HepG2 (cell line): ENCODE measurements around the gene TTLL10. TPM values are rescaled to one million over a fixed set of nuclear protein-coding genes. Genes with fewer than 3 reads are reported as not detected.

Source experiments
- ATAC-seq: fragments of 200-7000 bp; cut with Tn5 transposase; 3 replicates; pipeline ENCODE4 v1.9.1; 2020; ENCODE audit warnings: mild to moderate bottlenecking, moderate library complexity
- BruUV-seq: library from RNA; stranded (reverse); fragments of 400-500 nt; replicated peaks from 2 replicates; lab custom pipeline; 2021; lab: Mats Ljungman, UMichigan
- CTCF ChIA-PET: fragments of 300-600 bp; formaldehyde crosslinking; extraction: SDS; loops from one replicate; lab custom pipeline; 2021; ENCODE audit warnings: low total read pairs, inconsistent platforms, low intra/inter-chr PET ratio; lab: Yijun Ruan, JAX
- POLR2A ChIA-PET: fragments of 350-600 bp; sonication (Branson Sonifier 250); formaldehyde crosslinking; loops from one replicate; lab custom pipeline; 2020; ENCODE audit warnings: antibody characterized with exemption, inconsistent platforms; lab: Yijun Ruan, JAX
- DNase-seq: peaks from one replicate; pipeline ENCODE4 v3.0.0-alpha.2; 2015; ENCODE audit warnings: low spot score
- FAIRE-seq: peaks from 3 replicates; lab custom pipeline; 2011; peaks lifted over from hg19 to GRCh38; lab: Jason Lieb, UNC
- H2AFZ ChIP-seq: one replicate; pipeline ENCODE4 v1.6.1; 2011; ENCODE audit warnings: low read length, inconsistent platforms
- H3K27ac ChIP-seq: fragments of 300-600 bp; 3 replicates; pipeline ENCODE4 v1.8.0; 2011; ENCODE audit warnings: mixed run types, mild to moderate bottlenecking, mixed read lengths, low read length, inconsistent platforms; ENCODE audit not compliant: insufficient read depth; ENCODE audit errors: extremely low read length
- H3K27me3 ChIP-seq, 2 experiments: fragments of 200-600 bp in 1 of 2; 2 replicates in 1 of 2; 3 replicates in 1 of 2; pipeline versions ENCODE4 v1.6.0 to v1.8.0; 2011; ENCODE audit warnings: low read length in 2 of 2, mild to moderate bottlenecking in 2 of 2, moderate library complexity in 2 of 2, inconsistent platforms in 1 of 2; ENCODE audit not compliant: insufficient read depth in 2 of 2, control insufficient read depth in 1 of 2
- H3K36me3 ChIP-seq, 2 experiments: fragments of 200-600 bp in 1 of 2; replicated peaks in 1 of 2; 2 replicates in 1 of 2; 3 replicates in 1 of 2; pipeline versions ENCODE4 v1.5.1 to v1.8.0; 2011; ENCODE audit warnings: low read length in 2 of 2, inconsistent platforms in 1 of 2; ENCODE audit not compliant: insufficient read depth in 2 of 2, control insufficient read depth in 1 of 2
- H3K4me1 ChIP-seq: 2 replicates; pipeline ENCODE4 v1.5.1; 2012; ENCODE audit warnings: low read length, inconsistent platforms; ENCODE audit not compliant: insufficient read depth
- H3K4me2 ChIP-seq: 2 replicates; pipeline ENCODE4 v1.6.0; 2011; ENCODE audit warnings: low read depth, low read length, inconsistent platforms
- H3K4me3 ChIP-seq, 3 experiments: fragments of 200-600 bp in 1 of 3; sonication (generic), shearing (Covaris generic) in 1 of 3; replicated peaks in 1 of 3; 2 replicates each; pipeline ENCODE4 v1.5.1; 2011 to 2016; ENCODE audit warnings: low read length in 3 of 3, inconsistent platforms in 2 of 3, low read depth in 2 of 3, mild to moderate bottlenecking in 2 of 3, control low read depth in 1 of 3, mixed read lengths in 1 of 3; ENCODE audit not compliant: insufficient read depth in 1 of 3
- H3K79me2 ChIP-seq: one replicate; pipeline ENCODE4 v1.6.1; 2011; ENCODE audit warnings: low read length, inconsistent platforms; ENCODE audit not compliant: insufficient read depth
- H3K9ac ChIP-seq: 2 replicates; pipeline ENCODE4 v1.6.0; 2011; ENCODE audit warnings: mild to moderate bottlenecking, low read depth, low read length, inconsistent platforms; ENCODE audit not compliant: insufficient read depth
- H3K9me3 ChIP-seq: 2 replicates; pipeline ENCODE4 v1.5.1; 2012; ENCODE audit warnings: mild to moderate bottlenecking, low read length
- H4K20me1 ChIP-seq: 2 replicates; pipeline ENCODE4 v1.6.0; 2011; ENCODE audit warnings: inconsistent platforms, mild to moderate bottlenecking, low read length, moderate library complexity; ENCODE audit not compliant: insufficient read depth
- ARNTL ChIP-seq: sonication (generic); formaldehyde crosslinking; IDR thresholded peaks from 2 replicates; pipeline ENCODE4 v1.4.0; 2020; ENCODE audit warnings: mild to moderate bottlenecking, missing genetic modification reagents
- ESRRA ChIP-seq: sonication (generic); formaldehyde crosslinking; IDR thresholded peaks from 2 replicates; pipeline ENCODE4 v1.5.1; 2020; ENCODE audit warnings: mild to moderate bottlenecking, low read depth, missing genetic modification reagents
- FOXC1 ChIP-seq: sonication (generic); formaldehyde crosslinking; IDR thresholded peaks from 2 replicates; pipeline ENCODE4 v1.8.0; 2022; ENCODE audit warnings: mild to moderate bottlenecking, missing genetic modification reagents, borderline replicate concordance
- GTF2F1 ChIP-seq: fragments of 150-350 bp; IDR thresholded peaks from 2 replicates; pipeline ENCODE4 v1.6.1; 2014; ENCODE audit warnings: low read length
- HNF4A ChIP-seq: sonication (generic); formaldehyde crosslinking; IDR thresholded peaks from 2 replicates; pipeline ENCODE4 v1.4.0; 2020; ENCODE audit warnings: missing genetic modification reagents
- HOXA3 ChIP-seq: sonication (generic); formaldehyde crosslinking; IDR thresholded peaks from 2 replicates; pipeline ENCODE4 v1.5.0; 2020; ENCODE audit warnings: missing genetic modification reagents
- HOXA9 ChIP-seq: sonication (generic); formaldehyde crosslinking; IDR thresholded peaks from 2 replicates; pipeline ENCODE4 v1.8.1; 2022; ENCODE audit warnings: missing genetic modification reagents, mild to moderate bottlenecking, moderate library complexity, borderline replicate concordance
- KLF16 ChIP-seq, 2 experiments: sonication (generic) in 1 of 2; formaldehyde crosslinking in 1 of 2; IDR thresholded peaks; 2 replicates each; pipeline versions ENCODE4 v1.6.1 to v1.8.0; 2016 to 2023; ENCODE audit warnings: missing genetic modification reagents in 2 of 2, missing compliant biosample characterization in 1 of 2
- NRL ChIP-seq: sonication (generic); formaldehyde crosslinking; IDR thresholded peaks from 2 replicates; pipeline ENCODE4 v1.5.0; 2020; ENCODE audit warnings: missing genetic modification reagents, mild to moderate bottlenecking, moderate library complexity, borderline replicate concordance
- PCBP2 ChIP-seq: fragments of 200-400 bp; formaldehyde crosslinking; optimal IDR thresholded peaks from 2 replicates; pipeline ENCODE3; 2018; ENCODE audit warnings: low read length, low read depth; ENCODE audit not compliant: poor library complexity, severe bottlenecking
- RAD51 ChIP-seq: fragments of 450-650 bp; IDR thresholded peaks from 2 replicates; pipeline ENCODE4 v1.6.1; 2016; ENCODE audit warnings: borderline replicate concordance
- RBM39 ChIP-seq: fragments of 200-400 bp; formaldehyde crosslinking; IDR thresholded peaks from one replicate; pipeline ENCODE4 v1.6.1; 2018; ENCODE audit warnings: antibody characterized with exemption, mild to moderate bottlenecking, low read depth, low read length; ENCODE audit not compliant: poor library complexity, severe bottlenecking
- RXRB ChIP-seq: IDR thresholded peaks from 2 replicates; pipeline ENCODE4 v1.6.1; 2016; ENCODE audit warnings: borderline replicate concordance, missing genetic modification reagents, missing compliant biosample characterization
- SALL1 ChIP-seq: sonication (generic); formaldehyde crosslinking; IDR thresholded peaks from 2 replicates; pipeline ENCODE4 v1.8.0; 2022; ENCODE audit warnings: mild to moderate bottlenecking, missing genetic modification reagents
- SIX4 ChIP-seq: sonication (generic); formaldehyde crosslinking; IDR thresholded peaks from 2 replicates; pipeline ENCODE4 v1.4.0; 2020; ENCODE audit warnings: missing genetic modification reagents
- ZBTB20 ChIP-seq: sonication (generic); formaldehyde crosslinking; IDR thresholded peaks from 2 replicates; pipeline ENCODE4 v1.8.1; 2023; ENCODE audit warnings: missing genetic modification reagents, low read depth, mild to moderate bottlenecking, borderline replicate concordance
- ZNF160 ChIP-seq: sonication (generic); formaldehyde crosslinking; IDR thresholded peaks from 2 replicates; pipeline ENCODE4 v1.8.0; 2022; ENCODE audit warnings: mild to moderate bottlenecking, inconsistent platforms, missing genetic modification reagents
- ZNF329 ChIP-seq: sonication (generic); formaldehyde crosslinking; IDR thresholded peaks from 2 replicates; pipeline ENCODE4 v1.9.0; 2021; ENCODE audit warnings: low read depth, mild to moderate bottlenecking, missing genetic modification reagents
- ZNF333 ChIP-seq: sonication (generic); formaldehyde crosslinking; IDR thresholded peaks from 2 replicates; pipeline ENCODE4 v1.4.0; 2020; ENCODE audit warnings: mild to moderate bottlenecking, missing genetic modification reagents, borderline replicate concordance
- ZNF383 ChIP-seq: sonication (generic); formaldehyde crosslinking; IDR thresholded peaks from 2 replicates; pipeline ENCODE4 v1.4.0; 2020; ENCODE audit warnings: missing genetic modification reagents, mild to moderate bottlenecking, borderline replicate concordance
- ZNF496 ChIP-seq: sonication (generic); formaldehyde crosslinking; IDR thresholded peaks from 2 replicates; pipeline ENCODE4 v1.8.1; 2023; ENCODE audit warnings: mild to moderate bottlenecking, moderate library complexity, missing genetic modification reagents; ENCODE audit not compliant: insufficient replicate concordance
- ZNF761 ChIP-seq: sonication (generic); formaldehyde crosslinking; conservative IDR thresholded peaks from 2 replicates; pipeline ENCODE4 v1.4.0; 2020; ENCODE audit warnings: mild to moderate bottlenecking, missing genetic modification reagents
- ZSCAN22 ChIP-seq: sonication (generic); formaldehyde crosslinking; IDR thresholded peaks from 2 replicates; pipeline ENCODE4 v1.4.0; 2020; ENCODE audit warnings: mild to moderate bottlenecking, missing genetic modification reagents
- WGBS: methylation state at CpG from one replicate; pipeline ENCODE4 v1.1.6; 2017; ENCODE audit warnings: low lambda C conversion rate; 5-methylcytosine and 5-hydroxymethylcytosine counted together
- in situ Hi-C: cut with HindIII; loops from 2 replicates; pipeline ENCODE4 v1.10.0; 2017; ENCODE audit warnings: low pct_unique_long_range_greater_than_20kb; ENCODE audit not compliant: extremely low pct_ligation_motif_present
- intact Hi-C: fragments of 100-400 bp; cut with micrococcal nuclease; formaldehyde crosslinking; loops from one replicate; pipeline ENCODE4 v1.10.0; 2022; ENCODE audit not compliant: unreplicated experiment
- polyA plus RNA-seq, 8 experiments: library from polyadenylated mRNA; depleted of rRNA in 3 of 8; stranded (reverse) in 7 of 8; unstranded in 1 of 8; fragments of >200 nt; fragmentation: Illumina TruSeq in 4 of 8; extraction: Trizol in 4 of 8; gene quantifications; 2 replicates each; pipeline versions ENCODE4 v1.2.1 to v1.2.3, GENCODE V29; 2011 to 2016; ENCODE audit warnings: low read depth in 4 of 8, missing spikeins in 1 of 8, mixed read lengths in 1 of 8; ENCODE audit not compliant: insufficient read depth in 1 of 8
- total RNA-seq, 5 experiments: library from RNA; depleted of rRNA; stranded (reverse); fragments of >200 nt; fragmentation: Illumina TruSeq; extraction: Trizol; gene quantifications; 2 replicates each; pipeline ENCODE4 v1.2.3, GENCODE V29; 2016; ENCODE audit warnings: low read depth in 1 of 5
- TF ChIP-seq, protein P1 (sequence below): sonication (generic); formaldehyde crosslinking; IDR thresholded peaks from 2 replicates; pipeline ENCODE4 v1.5.0; 2020; ENCODE audit warnings: missing genetic modification reagents

The TTLL10 gene
- total and polyA plus RNA-seq, 2 of the 13 experiments (the other 11 are each of a cell fraction or from before 2014, with no cell fraction given) = not detected

DNA sequence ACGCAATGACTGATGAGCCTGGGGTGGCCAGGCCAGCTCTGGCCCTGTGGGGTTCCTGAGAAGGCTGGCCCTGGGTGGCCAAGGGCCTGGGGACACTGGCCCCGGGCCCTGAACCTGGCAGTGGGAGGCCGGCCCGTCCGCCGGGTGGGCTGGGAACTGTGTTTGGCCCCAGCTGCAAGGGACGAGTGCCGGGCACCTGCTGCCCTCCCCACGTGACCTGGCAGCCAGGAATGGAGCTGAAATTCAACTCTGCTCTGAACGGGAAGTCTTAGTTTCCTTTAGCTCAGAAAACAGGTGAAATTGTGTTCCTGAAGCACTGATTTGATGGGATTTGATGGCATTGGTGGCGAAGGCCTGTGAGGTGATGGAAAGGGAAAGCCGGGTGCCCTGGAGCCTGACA is 8.2 kb upstream of the TTLL10 start:
- Histone ChIP-seq H3K9me3 (no peaks in the 10 kb centered on the region), H4K20me1 (no peaks in the 10 kb centered on the region), H3K4me2 (peak overlapping the region; percentile 82), H3K9ac (peak overlapping the region; percentile 63), H3K79me2 (no peaks in the 10 kb centered on the region), H3K27me3 (no peaks in the 10 kb centered on the region), H3K27ac (peak overlapping the region; percentile 25), H3K36me3 (no peaks in the 10 kb centered on the region), H2AFZ (no peak overlapping the region), H3K4me1 (peaks cover 56% of the 10 kb centered on the region), H3K4me3 (peak overlapping the region; percentile 47 to 68 (median 67))
- ATAC-seq (peak; percentile 5; the same call in 1 of the 3 replicates), DNase-seq (no peak), FAIRE-seq (no peak)
- ChIA-PET POLR2A (interaction anchor here (1.4 to 7.4 kb wide), 12 partner anchors 9 to 159 kb away, joined by 4 to 93 read pairs (median 7); partner anchors contain the start of genes AGRN and SDF4), CTCF (no interaction called here)
- 16% methylated on average over 6 of the region's 12 CpGs for WGBS
- intact Hi-C loops (no loop called here), in situ Hi-C loops (no loop called here)
- BruUV-seq = no TSS peak
- TF ChIP-seq, protein P1, sequence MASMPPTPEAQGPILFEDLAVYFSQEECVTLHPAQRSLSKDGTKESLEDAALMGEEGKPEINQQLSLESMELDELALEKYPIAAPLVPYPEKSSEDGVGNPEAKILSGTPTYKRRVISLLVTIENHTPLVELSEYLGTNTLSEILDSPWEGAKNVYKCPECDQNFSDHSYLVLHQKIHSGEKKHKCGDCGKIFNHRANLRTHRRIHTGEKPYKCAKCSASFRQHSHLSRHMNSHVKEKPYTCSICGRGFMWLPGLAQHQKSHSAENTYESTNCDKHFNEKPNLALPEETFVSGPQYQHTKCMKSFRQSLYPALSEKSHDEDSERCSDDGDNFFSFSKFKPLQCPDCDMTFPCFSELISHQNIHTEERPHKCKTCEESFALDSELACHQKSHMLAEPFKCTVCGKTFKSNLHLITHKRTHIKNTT (CRISPR knock-in tag) = no peak
- TF ChIP-seq GTF2F1 = no peak
- no peak for TF ChIP-seq SIX4 (CRISPR knock-in tag)
- no peak for TF ChIP-seq ZSCAN22 (CRISPR knock-in tag)
- TF ChIP-seq ZNF496 = no peak
- TF ChIP-seq ZNF329 = no peak
- no peak for TF ChIP-seq HNF4A (CRISPR knock-in tag)
- TF ChIP-seq RBM39 = peak; percentile 11
- TF ChIP-seq HOXA9 (CRISPR knock-in tag) = no peak
- 0 out of 2 replicates have a peak, but pooled peaks have one; percentile 29 for TF ChIP-seq ESRRA (CRISPR knock-in tag)
- 0 out of 2 replicates have a peak, but pooled peaks have one; percentile 38 for TF ChIP-seq ZNF383 (CRISPR knock-in tag)
- TF ChIP-seq ZNF333 (CRISPR knock-in tag) = 0 out of 2 replicates have a peak, but pooled peaks have one; percentile 7
- no peak for TF ChIP-seq ZNF761 (CRISPR knock-in tag)
- no peak for TF ChIP-seq ZBTB20 (CRISPR knock-in tag)
- no peak for TF ChIP-seq HOXA3 (CRISPR knock-in tag)
- TF ChIP-seq SALL1 (CRISPR knock-in tag) = 0 out of 2 replicates have a peak, but pooled peaks have one; percentile 2
- no peak for TF ChIP-seq RXRB
- TF ChIP-seq KLF16 (CRISPR knock-in tag; IDR thresholded peaks at IDR 0.05) = 0 out of 4 replicates have a peak, but pooled peaks of 1 of the 2 experiments have one; percentile 11
- TF ChIP-seq PCBP2 = no peak
- TF ChIP-seq NRL (CRISPR knock-in tag) = 0 out of 2 replicates have a peak, but pooled peaks have one; percentile 14
- no peak; the same call in 1 of the 2 replicates for TF ChIP-seq RAD51
- 0 out of 2 replicates have a peak, but pooled peaks have one; percentile 52 for TF ChIP-seq ARNTL
- TF ChIP-seq ZNF160 = no peak
- TF ChIP-seq FOXC1 = no peak
